HL-60 (cell line): Measurements from ENCODE around the gene S100G.

ENCODE experiments used
- CTCF ChIP-seq: IDR thresholded peaks from one replicate; pipeline ENCODE4 v1.5.1; 2011; ENCODE audit warnings: low read length, control low read depth, inconsistent platforms; ENCODE audit not compliant: insufficient read depth
- POLR2AphosphoS5 ChIP-seq: IDR thresholded peaks from 2 replicates; pipeline ENCODE4 v1.6.1; 2012; ENCODE audit warnings: low read depth
- REST ChIP-seq: IDR thresholded peaks from 2 replicates; pipeline ENCODE4 v1.6.1; 2012; ENCODE audit warnings: low read depth; ENCODE audit not compliant: insufficient replicate concordance

- TF ChIP-seq CTCF (no peak), POLR2AphosphoS5 (no peak), REST (no peak)
These were observed 33.2 kb downstream of the S100G start for GRCh38 chrX:16683007-16683664.
